ENCODE measurements around the gene EPHB6.

The EPHB6 gene

GRCh38 chr7:142906643-142907042 lies 51.8 kb downstream of the EPHB6 start:
- no peak overlapping the region for H3K27ac ChIP-seq
- TF ChIP-seq, protein P1, sequence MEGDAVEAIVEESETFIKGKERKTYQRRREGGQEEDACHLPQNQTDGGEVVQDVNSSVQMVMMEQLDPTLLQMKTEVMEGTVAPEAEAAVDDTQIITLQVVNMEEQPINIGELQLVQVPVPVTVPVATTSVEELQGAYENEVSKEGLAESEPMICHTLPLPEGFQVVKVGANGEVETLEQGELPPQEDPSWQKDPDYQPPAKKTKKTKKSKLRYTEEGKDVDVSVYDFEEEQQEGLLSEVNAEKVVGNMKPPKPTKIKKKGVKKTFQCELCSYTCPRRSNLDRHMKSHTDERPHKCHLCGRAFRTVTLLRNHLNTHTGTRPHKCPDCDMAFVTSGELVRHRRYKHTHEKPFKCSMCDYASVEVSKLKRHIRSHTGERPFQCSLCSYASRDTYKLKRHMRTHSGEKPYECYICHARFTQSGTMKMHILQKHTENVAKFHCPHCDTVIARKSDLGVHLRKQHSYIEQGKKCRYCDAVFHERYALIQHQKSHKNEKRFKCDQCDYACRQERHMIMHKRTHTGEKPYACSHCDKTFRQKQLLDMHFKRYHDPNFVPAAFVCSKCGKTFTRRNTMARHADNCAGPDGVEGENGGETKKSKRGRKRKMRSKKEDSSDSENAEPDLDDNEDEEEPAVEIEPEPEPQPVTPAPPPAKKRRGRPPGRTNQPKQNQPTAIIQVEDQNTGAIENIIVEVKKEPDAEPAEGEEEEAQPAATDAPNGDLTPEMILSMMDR (conservative IDR thresholded peaks at IDR 0.05): no peak

DNA sequence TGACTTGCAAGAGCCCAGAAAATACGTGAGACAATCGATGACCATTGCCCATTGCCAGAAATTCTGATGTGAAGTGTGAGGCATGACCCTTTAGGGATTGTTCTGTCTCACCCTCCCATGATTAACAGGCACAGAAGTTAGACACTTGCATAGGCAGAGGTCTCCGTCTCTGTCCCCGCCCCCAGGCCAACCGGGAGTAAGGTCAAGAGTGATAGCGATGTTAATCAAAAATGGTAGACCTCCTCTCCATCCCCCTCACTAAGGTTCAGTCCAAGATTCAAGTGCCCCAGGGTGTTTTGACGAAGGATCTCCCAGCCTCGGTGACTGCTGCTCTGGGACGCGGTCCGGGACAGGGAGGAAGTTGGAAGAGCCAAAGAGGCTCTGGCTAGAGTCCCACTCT lies 53.4 kb downstream of the EPHB6 start:
- TF ChIP-seq, protein P1 (conservative IDR thresholded peaks at IDR 0.05): no peak
- H3K27ac ChIP-seq: no peak overlapping the region

DNA sequence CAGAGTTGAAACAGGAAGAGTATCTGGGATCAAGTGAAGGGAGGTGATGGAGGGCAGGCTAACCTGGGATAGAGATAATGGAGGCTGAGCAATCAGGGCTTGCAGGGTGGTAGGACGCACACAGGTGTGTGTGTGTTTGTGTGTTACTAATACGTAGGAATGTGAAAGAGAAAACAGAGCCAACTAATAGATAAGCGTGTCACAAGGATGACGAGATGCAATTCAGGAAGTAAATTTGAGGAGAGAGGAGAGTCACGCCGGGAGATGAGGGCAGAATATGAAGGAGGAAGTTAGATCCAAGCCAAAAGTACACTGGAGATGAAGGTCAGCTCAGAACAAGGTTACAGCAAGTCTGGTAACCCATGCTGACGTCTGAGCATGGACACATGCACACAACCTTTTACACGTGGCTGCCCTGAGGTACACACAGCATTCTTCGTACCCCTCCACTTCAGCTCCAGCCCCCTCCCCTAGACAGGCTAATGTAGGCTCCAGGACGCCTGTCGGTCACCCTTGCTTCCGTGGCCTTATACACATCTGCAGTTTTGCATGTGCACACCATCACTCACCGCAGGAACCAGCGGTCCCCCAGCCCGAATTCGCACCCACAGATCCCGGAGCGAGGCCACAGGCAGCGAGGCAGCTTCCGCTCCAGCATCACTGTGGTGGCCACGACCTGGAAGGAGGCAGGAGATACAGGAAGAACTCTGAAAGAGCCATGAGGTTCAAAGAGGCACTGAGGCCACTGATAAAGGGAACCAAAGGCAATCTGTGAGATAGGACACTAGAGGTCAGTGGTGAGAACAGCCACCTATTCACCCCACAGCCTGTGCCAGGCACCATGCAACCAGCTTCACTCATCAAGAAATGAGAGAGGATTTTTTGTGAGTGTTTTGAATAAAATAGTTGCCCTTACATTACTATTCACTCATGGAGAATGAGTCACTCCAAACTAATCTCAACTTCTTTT lies 54.3 kb downstream of the EPHB6 start:
- TF ChIP-seq, protein P1 (conservative IDR thresholded peaks at IDR 0.05): peak; percentile 71
- H3K27ac ChIP-seq: no peak overlapping the region

- H3K27ac ChIP-seq: no peak overlapping the region
- TF ChIP-seq, protein P1 (conservative IDR thresholded peaks at IDR 0.05): no peak
Measured at GRCh38 chr7:142910031-142910433, 55.2 kb downstream of the EPHB6 start.

- H3K27ac ChIP-seq: no peak overlapping the region
- TF ChIP-seq, protein P1 (conservative IDR thresholded peaks at IDR 0.05): no peak
Measured at GRCh38 chr7:142910481-142910880, 55.6 kb downstream of the EPHB6 start.

- peak overlapping the region; percentile 58; the same call in 1 of the 2 replicates for H3K27ac ChIP-seq
- TF ChIP-seq, protein P1 (conservative IDR thresholded peaks at IDR 0.05): no peak
Measured at GRCh38 chr7:142913051-142913450, 58.2 kb downstream of the EPHB6 start.

DNA sequence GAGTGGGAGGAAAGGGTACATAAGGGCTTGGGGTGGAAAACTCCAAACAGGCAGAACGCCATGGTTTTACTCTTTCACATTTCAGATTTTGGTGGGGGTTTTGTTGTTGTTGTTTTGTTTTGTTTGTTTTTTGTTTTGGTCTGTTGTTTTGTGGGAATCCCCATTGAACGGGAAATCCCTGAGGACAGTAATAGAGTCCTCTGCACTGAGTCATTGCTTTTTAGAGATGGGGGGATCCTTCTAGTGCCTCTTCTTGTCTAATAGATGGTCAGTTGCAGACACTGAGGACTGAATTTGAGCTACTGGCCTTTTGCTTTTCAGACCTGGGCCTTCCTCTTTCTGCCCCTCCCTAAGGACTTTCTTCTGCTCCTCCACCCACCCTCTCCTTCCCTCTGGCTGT lies 58.7 kb downstream of the EPHB6 start:
- H3K27ac ChIP-seq: peak overlapping the region; percentile 58
- TF ChIP-seq, protein P1 (conservative IDR thresholded peaks at IDR 0.05): no peak
